ENCODE measurements around the gene SCO2. TPM values are rescaled to one million over a fixed set of nuclear protein-coding genes. Genes with fewer than 3 reads are reported as not detected.

Gene SCO2
- total and polyA plus RNA-seq, 4 donors: 0.37 to 9.3 (median 6.1) TPM

DNA sequence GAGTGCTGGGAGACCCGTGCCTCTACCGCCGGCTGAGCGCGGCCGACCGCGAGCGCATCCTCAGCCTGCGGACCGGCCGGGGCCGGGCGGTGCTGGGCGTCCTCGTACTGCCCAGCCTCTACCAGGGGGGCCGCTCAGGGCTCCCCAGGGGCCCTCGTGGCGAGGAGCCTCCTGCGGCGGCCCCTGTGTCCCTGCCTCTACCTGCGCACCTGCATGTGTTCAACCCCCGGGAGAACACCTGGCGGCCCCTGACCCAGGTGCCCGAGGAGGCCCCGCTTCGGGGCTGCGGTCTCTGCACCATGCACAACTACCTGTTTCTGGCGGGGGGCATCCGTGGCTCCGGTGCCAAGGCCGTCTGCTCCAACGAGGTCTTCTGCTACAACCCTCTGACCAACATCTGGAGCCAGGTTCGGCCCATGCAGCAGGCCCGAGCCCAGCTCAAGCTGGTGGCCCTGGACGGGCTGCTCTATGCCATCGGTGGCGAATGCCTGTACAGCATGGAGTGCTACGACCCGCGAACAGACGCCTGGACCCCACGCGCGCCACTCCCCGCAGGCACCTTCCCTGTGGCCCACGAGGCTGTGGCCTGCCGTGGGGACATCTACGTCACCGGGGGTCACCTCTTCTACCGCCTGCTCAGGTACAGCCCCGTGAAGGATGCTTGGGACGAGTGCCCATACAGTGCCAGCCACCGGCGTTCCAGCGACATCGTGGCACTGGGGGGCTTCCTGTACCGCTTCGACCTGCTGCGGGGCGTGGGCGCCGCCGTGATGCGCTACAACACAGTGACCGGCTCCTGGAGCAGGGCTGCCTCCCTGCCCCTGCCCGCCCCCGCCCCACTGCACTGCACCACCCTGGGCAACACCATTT lies 23.8 kb upstream of the SCO2 start:
- Histone ChIP-seq H3K9me3 (ENCODE audit: control insufficient read depth in 4 of 4, insufficient read depth in 3 of 4, low read length in 3 of 4) (no peaks in the 10 kb centered on the region), H3K4me1 (ENCODE audit: control insufficient read depth in 5 of 5, insufficient read depth in 5 of 5, low read length in 5 of 5) (peaks cover 0 to 19% (median 0%) of the 10 kb centered on the region in 5 donors), H3K27me3 (ENCODE audit: control insufficient read depth in 3 of 3, insufficient read depth in 3 of 3, low read length in 2 of 3) (peaks cover 4 to 53% (median 34%) of the 10 kb centered on the region in 3 donors), H3K27ac (ENCODE audit: low read depth in 1 of 2, low read length in 1 of 2) (no peak overlapping the region), H3K36me3 (ENCODE audit: control insufficient read depth in 4 of 4, insufficient read depth in 4 of 4, low read length in 4 of 4) (no peaks in the 10 kb centered on the region), H3K9ac (ENCODE audit: insufficient read depth in 1 of 2, low read length in 2 of 2) (no peak overlapping the region), H3K4me3 (no peak overlapping the region)
- 62 to 64% methylated on average over 64 to 68 of the region's 68 CpGs for WGBS, 2 donors
- no peak for ATAC-seq (ENCODE audit: insufficient read depth, low FRiP score)
- TF ChIP-seq, protein P1, sequence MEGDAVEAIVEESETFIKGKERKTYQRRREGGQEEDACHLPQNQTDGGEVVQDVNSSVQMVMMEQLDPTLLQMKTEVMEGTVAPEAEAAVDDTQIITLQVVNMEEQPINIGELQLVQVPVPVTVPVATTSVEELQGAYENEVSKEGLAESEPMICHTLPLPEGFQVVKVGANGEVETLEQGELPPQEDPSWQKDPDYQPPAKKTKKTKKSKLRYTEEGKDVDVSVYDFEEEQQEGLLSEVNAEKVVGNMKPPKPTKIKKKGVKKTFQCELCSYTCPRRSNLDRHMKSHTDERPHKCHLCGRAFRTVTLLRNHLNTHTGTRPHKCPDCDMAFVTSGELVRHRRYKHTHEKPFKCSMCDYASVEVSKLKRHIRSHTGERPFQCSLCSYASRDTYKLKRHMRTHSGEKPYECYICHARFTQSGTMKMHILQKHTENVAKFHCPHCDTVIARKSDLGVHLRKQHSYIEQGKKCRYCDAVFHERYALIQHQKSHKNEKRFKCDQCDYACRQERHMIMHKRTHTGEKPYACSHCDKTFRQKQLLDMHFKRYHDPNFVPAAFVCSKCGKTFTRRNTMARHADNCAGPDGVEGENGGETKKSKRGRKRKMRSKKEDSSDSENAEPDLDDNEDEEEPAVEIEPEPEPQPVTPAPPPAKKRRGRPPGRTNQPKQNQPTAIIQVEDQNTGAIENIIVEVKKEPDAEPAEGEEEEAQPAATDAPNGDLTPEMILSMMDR (IDR thresholded peaks at IDR 0.05; ENCODE audit: control extremely low read depth, extremely low read depth): no peak
- DNase-seq: no peak

DNA sequence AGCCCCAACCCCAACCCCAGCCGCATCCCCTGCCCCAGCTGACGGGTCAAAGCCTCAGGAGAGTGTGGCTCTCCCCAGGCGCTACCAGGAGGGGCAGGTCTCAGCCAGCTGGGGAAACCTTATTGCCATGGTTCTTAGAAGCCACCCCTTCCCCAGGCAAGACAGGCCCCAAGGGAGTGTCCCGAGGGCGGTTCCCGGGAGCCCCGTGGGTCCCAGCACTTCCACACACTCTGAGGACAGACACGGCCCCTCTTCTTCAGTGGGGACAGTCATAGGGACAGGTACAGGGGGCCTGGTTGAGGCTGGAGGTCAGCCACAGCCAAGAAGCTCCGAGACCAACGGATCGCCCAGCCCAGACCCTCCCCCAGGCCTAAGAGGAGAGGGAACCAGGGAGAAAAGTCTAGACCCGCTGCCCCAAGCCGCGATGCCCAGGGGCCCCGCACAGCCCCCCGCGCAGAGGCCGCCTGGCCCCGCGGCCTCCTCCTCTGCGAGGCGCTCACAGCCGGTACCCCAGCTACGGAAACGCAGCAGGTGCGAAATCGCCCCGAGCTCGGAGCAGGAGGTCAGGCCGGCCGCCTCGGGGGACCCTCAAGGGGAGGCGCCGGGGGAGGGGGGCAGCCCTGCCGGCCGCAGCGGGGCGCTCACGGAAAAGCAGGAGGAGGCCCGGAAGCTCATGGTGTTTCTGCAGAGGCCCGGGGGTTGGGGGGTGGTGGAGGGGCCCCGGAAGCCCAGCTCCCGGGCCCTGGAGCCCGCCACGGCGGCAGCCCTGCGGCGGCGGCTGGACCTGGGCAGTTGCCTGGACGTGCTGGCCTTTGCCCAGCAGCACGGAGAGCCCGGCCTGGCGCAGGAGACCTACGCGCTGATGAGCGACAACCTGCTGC lies 22.9 kb upstream of the SCO2 start:
- peaks cover 0 to 21% (median 0%) of the 10 kb centered on the region in 5 donors for H3K4me1 ChIP-seq (ENCODE audit: control insufficient read depth in 5 of 5, insufficient read depth in 5 of 5, low read length in 5 of 5)
- H3K27ac ChIP-seq (ENCODE audit: low read depth in 1 of 2, low read length in 1 of 2): no peak overlapping the region
- no peak for ATAC-seq (ENCODE audit: insufficient read depth, low FRiP score)

GRCh38 chr22:50547263-50547985 lies 22.0 kb upstream of the SCO2 start:
- ATAC-seq (ENCODE audit: insufficient read depth, low FRiP score) (no peak), DNase-seq (no peak)
- TF ChIP-seq, protein P1 (IDR thresholded peaks at IDR 0.05; ENCODE audit: control extremely low read depth, extremely low read depth): no peak
- Histone ChIP-seq H3K4me1 (ENCODE audit: control insufficient read depth in 5 of 5, insufficient read depth in 5 of 5, low read length in 5 of 5) (peaks cover 0 to 21% (median 0%) of the 10 kb centered on the region in 5 donors), H3K36me3 (ENCODE audit: control insufficient read depth in 4 of 4, insufficient read depth in 4 of 4, low read length in 4 of 4) (no peaks in the 10 kb centered on the region), H3K27me3 (ENCODE audit: control insufficient read depth in 3 of 3, insufficient read depth in 3 of 3, low read length in 2 of 3) (peaks cover 4 to 50% (median 31%) of the 10 kb centered on the region in 3 donors), H3K9me3 (ENCODE audit: control insufficient read depth in 4 of 4, insufficient read depth in 3 of 4, low read length in 3 of 4) (no peaks in the 10 kb centered on the region), H3K4me3 (no peak overlapping the region), H3K9ac (ENCODE audit: insufficient read depth in 1 of 2, low read length in 2 of 2) (no peak overlapping the region), H3K27ac (ENCODE audit: low read depth in 1 of 2, low read length in 1 of 2) (no peak overlapping the region)
- WGBS, 2 donors: 39 to 70% methylated on average over 32 to 34 of the region's 35 CpGs

More for the DNA sequence above, 22.9 kb upstream of the SCO2 start:
- DNase-seq: no peak
- TF ChIP-seq, protein P1 (IDR thresholded peaks at IDR 0.05; ENCODE audit: control extremely low read depth, extremely low read depth): no peak
- no peak overlapping the region for H3K4me3 ChIP-seq
- H3K27me3 ChIP-seq (ENCODE audit: control insufficient read depth in 3 of 3, insufficient read depth in 3 of 3, low read length in 2 of 3): peaks cover 4 to 53% (median 34%) of the 10 kb centered on the region in 3 donors
- no peaks in the 10 kb centered on the region for H3K9me3 ChIP-seq (ENCODE audit: control insufficient read depth in 4 of 4, insufficient read depth in 3 of 4, low read length in 3 of 4)
- H3K36me3 ChIP-seq (ENCODE audit: control insufficient read depth in 4 of 4, insufficient read depth in 4 of 4, low read length in 4 of 4): no peaks in the 10 kb centered on the region
- 12% methylated on average over 32 to 56 of the region's 56 CpGs for WGBS, 2 donors
- no peak overlapping the region for H3K9ac ChIP-seq (ENCODE audit: insufficient read depth in 1 of 2, low read length in 2 of 2)
